Measurements from ENCODE around the gene SMG6.
A peak's percentile ranks its signal among the peaks of the same experiment; 100 is the strongest.

The SMG6 gene

DNA sequence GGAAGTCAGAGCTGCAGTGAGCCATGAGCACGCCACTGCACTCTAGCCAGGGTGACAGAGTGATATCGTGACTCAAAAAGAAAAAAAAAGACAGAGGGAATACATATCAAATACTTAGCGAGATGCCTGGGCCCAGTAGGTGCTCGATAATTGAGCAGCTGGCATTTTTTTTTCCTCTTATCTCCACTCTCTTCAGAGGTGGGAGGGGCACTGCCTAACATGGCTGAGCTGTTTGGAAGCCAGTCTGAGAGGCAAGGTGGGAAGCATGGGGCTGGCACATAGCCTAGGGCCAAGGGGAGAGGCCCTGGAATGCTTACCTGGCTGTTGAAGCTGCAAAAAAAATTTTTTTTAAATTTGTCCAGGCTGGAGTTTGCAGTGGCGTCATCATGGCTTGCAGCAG is 210.2 kb downstream of the SMG6 start:
- no peak for DNase-seq

DNA sequence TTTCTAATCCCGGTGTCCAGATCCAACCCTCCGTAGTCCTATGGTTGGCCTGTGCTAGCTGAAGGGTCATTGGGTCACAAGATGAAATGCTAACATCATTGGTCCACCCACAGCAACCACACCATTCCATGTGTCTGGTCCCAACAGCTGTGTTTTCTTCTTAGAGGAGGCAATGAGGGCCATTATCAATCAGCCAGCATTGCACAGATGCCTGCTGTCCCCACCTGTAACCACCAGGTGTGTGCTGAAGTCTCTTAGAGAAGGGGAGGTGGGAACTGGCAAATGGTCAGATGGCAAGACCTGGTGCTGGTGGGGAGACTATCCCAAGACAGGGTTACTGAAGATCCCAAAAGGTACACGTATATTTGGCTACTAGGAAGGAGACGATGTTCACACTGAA is 211.3 kb downstream of the SMG6 start:
- no peak for DNase-seq

DNA sequence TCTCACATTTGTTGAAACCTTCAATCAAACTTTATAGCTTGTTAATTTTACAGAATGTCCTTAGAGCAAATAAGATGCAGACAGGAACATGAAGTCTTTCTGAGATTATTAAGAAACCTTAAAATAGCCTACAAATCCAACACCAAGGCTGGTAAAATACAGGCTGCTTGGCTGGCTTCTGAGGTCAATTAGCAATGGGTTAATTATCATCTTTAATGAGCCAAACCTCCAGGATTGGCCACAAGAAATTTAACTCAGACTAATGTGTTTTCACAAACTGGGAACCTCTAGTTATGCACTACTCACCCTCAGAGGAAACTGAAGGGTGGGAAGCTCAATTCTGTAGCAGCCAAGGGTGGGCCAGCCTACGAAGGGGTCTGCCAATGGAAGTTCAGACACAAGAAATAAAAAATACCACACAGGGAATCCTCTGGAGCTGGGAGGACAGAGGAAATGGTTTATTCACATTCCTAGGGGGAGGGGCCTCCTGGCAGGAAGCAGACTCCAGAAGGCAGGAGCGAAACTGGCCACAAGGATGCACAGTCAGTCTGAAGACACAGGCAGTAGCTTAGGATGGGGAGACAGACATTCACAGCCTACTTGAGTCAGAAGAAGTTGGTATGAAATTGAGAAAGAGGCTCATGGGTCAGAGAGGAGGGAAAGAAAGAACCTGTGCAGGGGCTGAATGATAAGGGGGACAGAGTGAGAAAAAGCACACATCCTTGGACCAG is 212.6 kb downstream of the SMG6 start:
- no peak for DNase-seq

DNA sequence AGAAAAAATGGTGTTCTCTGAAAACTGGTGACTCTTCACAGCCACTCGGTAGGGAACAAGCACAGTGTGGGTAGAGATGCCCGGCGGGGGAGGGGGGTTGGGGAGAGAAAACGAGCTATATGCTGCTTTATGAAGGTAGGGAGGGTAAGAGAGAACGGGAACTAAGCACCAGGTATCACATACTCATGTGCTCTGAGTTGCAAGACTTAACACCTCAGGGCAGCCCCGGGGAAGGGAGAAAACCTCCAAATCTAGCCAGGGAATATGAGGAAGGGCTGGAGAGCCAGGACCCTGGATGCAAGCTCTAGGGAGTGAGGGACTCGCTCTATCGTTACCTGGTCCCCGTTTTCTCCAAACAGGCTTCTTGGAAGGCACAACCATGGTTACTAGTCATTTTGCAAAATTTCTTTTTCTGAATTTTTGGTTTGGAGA is 213.4 kb downstream of the SMG6 start:
- no peak for DNase-seq

DNA sequence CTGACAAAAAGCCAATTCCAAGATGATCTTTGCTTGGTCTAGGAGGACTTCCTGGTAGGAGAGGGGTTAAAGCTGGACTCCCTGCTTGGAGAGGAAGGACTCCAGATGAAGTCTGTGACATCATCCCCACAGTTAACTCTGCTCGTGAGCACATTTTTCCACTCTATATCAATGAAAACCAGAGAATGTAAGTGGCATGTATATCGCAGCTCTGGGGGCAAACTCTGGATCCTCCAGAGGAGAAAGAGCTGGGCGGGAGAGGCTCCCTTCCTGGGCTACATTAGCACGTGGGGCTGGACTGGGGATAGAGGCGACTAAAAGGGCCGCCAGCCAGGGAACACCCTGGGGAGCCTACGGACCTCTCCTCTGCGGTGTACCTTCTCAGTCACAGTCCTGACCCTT is 214.6 kb downstream of the SMG6 start:
- DNase-seq = no peak

DNA sequence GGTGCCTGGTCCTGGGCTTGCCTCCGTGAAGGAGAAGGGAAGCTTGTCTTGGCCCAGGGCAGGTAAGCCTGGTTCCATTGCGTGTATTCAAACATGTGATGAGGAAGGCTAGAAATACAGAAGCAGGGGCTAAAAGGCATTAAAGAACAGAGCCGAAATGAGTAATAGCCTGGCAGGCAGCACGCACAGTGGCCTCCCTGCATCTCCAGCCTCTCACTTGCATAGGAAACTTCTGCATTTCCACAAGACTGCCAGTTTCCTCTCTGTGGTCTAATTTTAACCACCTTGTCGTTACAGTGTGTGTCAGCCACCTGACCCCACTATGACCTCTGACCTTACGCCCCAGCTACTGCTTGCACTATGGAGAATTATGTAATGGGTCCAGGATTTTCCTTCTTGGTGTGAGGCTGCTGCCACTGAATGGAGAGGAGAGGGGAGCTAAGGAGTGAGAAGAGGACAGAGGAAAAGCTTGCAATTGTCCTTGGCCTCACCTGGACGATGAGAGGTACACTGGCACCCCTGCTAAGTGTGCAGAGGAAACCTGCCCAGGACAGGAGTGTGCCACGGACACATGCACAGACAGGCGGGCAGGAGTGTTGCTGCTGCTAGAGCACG is 215.9 kb downstream of the SMG6 start:
- DNase-seq = peak; percentile 27 to 36

DNA sequence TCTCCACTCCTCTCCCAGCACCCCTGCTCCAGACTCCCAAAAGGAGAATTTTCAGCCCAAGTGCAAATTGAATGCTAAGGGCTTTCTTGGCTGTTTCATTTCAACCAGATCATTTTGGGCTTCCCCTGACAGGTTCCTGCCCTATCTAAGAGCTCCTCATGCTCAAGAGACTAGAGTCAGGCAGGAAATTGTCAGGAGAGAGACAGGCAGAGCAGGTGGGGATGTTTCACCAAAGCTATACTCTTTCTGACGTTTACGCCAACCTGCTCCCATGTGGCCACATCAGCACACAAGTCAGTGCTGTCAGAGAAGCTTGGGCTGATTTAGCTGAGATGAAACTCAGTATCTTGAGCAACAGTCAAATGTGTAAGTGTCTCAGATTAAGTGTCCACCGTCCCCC is 217.3 kb downstream of the SMG6 start:
- DNase-seq = no peak

DNA sequence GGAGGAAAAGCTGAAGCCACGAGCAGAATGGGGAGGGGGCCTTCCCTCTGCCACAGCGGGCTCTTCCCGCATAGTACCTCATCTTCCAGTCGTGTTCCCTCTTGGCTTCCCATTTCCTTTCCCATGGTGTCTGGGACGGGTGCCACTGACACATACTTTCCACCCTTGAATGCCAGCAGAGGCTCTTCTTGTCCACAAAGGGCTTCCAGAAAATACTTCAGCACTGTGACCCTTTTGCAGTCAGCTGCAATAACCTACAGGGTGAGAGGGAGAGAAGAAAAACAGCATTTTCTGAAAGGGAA is 218.0 kb downstream of the SMG6 start:
- DNase-seq = no peak

DNA sequence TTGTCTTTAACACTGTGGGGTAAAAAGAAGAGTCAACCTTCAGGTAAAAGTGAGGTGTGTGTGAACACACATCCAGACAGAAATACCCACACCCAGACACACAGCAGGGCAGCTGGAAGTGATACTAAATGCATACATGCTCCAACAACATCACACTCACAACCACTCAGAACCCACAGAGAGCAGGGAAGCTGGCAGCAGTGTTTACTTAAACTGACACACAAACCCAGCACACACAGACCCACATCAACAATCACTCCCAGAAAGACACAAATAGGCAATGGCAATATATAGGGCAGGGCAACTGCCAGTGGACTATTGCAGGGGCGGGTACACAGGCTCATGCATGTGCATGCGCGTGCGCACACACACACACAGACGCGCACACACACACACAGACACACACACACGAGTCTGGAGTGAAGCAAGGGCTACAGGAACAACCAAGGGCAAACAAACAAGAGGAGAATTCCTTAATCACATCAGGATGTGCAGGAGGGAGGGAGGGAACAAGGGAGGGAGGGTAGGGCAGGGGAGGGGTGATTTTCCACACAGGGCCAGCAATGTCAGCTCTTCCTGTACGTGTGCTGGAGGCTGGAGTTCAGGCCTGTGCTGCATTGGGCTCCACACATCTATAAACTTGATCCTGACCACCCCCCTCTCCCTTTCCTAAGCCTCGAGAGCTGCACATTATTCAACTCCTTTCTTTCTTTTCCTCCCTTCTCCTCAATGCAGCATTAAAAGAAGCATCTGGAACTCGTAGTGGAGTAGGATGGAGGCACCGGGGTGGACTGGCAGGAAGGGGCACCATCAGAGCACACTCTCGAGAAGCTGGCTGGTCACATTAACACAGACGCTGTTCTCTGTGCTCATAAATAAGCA is 218.6 kb downstream of the SMG6 start:
- no peak for DNase-seq

DNA sequence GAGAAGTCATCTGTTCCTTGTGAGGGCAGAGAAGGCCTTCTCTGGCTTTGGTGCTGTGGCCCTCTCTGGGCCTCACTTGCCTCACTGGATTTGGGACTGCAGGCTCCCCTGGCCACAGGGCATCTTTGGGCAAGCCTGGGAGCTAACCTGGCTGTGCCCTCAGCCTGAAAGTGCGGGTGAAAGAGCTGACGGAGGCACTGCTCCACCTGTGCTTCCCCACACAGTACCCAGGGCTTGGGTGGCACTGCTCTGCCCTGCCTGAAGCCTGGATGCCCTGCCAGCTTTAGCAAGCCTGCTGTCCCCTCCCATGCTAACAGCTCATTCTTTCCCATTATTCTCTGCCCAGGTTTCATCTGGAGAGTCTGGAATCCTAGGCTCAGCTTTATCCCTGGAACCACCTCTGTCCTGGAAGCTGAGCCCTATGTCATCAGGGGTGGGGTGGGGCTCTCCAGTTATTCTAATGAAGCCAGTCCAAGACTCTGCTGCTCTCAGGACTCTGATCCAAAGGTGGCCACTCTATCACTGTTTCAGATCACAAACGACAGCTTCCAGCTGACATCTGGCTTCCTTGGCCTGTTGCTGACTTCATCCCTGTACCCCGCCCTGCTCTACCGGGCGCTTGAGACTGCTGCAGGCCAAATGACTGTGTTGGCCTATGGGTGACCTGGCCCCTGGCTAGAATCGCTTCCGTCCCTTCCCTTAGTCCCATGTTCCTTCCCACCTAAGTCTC is 219.4 kb downstream of the SMG6 start:
- no peak for DNase-seq

DNA sequence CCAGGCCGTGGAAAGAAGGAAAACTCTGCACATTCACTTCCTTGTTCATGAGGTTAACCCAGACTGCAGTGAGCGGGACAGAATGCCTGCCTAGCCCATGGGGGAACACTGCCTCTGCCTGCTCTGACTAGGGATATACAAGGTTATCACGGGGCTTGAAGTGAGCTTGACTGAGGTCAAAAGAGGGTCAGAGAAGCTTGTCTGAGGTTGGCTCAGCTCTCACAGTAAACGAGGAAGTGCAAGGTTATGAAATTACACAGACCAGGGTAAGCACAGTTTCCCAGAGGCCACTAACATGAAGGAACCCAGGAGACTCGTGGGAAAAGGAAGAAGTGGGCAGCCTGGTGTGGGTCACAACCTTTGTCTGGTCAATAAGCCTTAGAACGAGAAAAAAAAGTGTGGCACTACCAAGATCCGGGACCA is 220.0 kb downstream of the SMG6 start:
- no peak for DNase-seq

DNA sequence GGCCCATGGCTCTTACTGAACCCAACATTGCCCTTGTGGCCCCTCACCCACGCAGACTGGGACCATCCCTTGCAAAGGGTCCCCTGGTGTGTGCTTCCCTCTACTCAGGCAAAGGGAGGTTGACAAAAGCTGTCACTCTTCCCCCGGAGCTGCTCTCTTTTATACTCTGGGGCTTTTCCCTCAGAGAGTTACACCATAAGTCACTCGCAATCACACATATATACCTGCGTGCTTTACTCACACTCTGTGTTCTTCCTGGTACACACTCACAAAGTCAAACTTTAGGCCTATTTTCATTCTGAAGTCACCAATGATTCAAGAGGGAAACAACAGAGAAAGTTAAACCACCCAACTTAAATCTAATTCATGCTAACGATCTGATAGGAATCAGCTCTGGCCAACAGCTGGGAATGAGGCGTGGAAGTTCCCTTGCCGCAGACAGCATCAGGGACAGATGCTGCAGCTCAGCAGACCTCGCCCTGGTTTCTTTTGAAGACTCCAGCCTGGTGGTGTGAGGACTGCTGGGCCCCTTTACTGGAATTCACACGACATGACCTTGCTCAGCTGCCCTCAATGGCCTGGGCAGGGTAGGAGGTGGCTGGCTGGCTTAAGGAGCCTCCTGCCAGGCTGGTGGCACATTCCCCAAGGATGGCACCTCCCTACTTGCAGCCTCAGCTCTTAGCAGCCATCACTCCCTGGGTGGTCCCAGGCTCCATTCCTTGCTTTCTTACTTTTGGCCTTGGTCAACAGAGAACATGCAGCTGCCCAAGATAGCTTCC is 221.4 kb downstream of the SMG6 start:
- no peak for DNase-seq

DNA sequence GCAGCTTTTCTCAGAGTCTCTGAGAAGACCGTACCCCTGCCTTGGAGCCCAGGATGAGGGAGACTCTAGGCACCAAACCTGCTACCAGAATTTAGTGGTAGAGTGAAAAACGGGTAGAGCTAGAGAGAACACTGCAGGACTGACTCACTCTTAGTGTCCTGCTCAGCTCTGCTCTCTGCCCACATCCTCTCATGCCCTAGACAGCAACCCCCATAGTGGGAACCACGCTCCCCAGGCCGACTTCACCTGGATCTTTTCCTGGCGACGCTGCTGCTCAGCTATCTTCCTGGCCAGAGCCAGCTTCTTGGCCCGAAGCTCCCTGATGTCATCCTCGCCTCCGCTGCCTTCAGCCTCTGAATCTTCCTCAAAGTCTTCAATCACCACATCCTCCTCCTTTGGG is 222.0 kb downstream of the SMG6 start:
- DNase-seq = no peak

DNA sequence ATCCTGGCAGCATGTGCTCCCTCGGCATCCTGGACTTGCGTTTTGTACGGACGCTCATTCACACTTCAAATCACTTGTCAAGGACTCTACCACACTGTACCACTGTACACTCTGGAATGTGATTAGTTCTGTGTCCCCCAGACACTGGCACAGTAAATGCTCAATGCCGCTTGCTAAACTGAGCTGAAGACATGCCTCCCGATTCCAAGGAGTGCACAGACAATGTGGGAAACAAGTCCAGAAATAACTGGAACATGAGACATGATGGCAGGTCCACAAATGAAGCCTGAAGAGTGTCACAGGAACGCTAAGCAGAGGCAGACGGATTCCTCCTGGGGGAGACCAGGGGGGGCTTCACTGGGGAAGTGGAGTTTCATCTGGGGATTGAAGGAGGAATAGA is 226.5 kb downstream of the SMG6 start:
- no peak for DNase-seq

DNA sequence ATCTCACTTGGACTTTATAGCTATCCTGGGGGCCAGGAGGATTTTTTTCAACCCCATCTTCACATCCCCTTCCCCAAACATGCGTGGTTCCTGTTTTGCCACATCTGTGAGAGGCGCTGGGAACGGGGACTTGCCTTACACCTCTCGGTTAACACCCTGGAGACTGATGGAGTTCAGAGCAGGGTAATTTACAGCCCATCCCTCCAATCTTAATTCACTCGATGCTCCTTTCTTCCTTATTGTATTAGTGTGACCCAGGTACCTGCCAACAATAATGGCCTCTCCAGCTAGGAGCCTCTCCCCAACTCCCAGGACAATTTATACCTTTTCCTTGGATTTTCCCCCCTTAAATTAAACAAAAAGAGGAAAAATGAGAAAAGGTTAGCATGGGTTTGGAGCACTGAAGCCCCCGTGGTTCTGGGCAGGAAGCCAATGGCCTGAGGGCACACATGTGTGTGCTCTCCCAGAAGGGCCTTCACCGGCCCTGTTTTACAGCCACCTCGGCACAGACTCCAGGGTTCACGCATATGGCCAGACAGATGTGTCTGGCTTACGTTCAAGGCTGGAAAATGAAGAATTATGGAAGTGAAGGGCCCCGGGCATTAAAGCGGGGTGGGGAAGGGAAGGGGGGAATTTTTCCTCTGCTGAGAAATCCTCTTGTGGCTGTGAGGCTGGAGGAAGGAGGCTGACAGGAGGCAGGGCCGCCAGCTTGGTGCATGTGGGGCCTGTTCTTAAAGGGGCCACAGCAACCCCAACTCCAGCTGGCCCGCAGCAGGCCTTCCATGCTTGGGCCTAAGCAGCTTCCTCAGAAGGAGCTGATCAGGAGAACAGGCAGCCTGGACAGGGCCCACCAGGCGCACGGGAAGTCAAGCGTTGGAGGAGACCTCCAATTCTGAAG is 227.2 kb downstream of the SMG6 start:
- no peak for DNase-seq

DNA sequence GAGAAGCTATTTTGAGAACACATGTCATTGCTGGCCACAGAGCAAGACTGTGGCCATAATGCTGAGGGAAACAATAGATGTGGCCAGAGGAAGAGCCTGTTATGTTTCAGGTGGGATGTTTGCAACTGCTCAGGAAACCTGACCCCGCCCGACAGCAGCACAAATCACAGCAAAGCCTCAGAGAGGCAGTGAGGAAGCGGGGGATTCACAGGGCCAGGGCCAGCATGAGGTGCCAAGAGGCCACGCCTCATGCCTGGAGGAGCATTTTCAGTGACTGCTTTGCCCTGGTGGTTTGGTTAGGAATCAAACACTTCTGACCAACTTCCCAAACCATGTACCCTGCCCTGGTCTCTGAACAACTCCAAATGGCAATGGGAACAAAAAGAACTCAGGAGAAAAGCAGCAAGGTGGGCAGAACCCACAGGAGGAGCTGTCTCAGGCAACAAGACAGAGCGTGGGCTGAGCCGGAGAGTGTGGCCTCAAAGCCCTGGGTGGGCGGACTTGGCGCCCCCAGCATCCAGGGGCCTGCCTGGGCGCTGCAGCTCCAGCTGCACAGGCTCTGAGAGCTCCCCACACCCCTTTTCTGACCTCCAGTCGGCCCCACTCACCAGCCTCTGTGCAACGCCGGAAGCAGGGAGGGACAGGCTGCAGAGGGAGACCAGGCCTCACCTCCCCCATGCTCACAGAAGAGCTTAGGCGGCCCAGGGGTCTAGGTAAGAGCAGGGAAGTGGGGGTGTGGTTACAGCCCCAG is 228.1 kb downstream of the SMG6 start:
- no peak for DNase-seq

DNA sequence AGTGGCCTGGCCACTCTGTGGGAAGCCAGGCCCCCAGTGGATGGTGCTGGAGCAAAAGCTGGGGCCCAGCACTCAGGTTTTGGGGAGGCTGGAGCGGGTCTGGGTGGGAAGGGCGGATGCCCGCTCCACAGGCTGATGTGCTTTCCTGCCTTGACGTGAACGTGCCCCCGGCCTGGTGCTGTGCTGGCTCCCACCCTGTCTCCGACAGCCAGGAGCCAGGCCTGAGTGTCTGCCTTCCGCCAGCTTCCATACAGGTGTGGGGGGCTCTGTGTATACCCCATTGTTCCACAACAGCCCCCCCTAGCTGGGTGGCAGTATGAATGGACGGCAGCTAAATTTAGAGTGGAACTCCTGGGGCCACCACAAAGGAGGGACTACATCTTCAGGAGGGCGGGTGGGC is 228.7 kb downstream of the SMG6 start:
- no peak for DNase-seq

DNA sequence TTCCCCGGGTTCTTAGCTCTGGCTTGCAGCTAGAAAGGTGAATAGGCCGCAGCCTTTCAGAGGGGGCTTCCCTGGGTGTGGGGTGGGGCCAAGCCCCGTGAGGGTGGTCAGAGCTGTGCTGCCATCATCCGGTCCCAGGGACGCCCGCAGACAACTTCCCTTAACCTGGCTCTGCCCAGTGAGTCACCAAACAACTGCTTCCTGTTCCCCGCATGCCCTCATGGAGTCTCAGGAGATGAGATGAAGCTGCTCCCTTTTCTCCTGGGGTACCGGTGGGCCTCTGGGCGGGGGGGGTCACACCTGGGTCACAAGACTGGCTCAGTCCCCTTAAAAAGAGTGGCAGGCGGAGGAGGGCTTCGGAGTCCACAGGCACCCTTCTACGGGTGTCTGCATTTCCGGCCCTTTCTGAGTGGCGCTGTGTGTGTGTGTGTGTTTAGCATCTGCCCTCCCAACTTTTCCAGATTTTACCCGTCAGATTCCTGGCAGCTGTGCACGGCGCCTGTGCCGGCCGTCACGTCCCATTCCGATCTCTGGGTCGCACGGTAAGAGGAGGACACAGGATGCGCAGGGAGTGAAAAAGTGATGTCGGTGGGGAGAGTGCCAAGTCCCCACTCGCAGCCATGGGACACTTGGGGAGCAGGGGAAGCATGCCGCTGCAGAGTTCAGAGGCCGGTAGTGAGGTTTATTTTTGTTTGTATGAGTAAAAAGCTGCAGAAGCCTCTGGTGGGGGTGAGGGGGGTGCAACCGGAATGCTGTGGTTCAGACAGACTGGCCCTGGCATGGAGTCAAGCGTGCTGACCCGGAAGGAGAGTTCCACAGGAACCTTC is 231.9 kb downstream of the SMG6 start:
- DNase-seq = no peak

DNA sequence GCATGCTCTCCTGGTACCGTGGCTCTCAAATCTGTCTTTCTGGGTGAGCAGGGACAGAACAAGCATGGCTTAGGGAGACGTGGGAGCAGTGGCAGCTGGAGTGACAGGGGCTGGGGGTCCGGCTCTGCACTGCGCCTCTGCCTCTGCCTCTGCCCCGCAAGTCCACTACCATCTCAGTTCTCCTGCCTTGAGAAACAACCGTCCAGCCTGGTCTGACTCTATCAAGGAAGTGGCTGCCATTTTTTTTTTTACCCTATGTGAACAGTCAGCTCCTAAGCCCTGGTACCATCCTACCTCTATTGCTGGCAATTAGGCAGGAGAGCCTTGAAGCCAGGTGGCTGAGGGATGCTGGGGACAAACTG is 232.6 kb downstream of the SMG6 start:
- no peak for DNase-seq
